ENCODE data around the gene A1CF. TPM values are rescaled to one million over a fixed set of nuclear protein-coding genes. Genes with fewer than 3 reads are reported as not detected.
A peak's percentile ranks its signal among the peaks of the same experiment; 100 is the strongest.
"Not testable (repeated sequence)": the region's sequence is repeated elsewhere in the genome, so short reads cannot be mapped to it uniquely, and the experiment has no call there.

The A1CF gene
- total RNA-seq (2014; rRNA removed; shearing (Covaris generic)): not detected in 2 replicates

DNA sequence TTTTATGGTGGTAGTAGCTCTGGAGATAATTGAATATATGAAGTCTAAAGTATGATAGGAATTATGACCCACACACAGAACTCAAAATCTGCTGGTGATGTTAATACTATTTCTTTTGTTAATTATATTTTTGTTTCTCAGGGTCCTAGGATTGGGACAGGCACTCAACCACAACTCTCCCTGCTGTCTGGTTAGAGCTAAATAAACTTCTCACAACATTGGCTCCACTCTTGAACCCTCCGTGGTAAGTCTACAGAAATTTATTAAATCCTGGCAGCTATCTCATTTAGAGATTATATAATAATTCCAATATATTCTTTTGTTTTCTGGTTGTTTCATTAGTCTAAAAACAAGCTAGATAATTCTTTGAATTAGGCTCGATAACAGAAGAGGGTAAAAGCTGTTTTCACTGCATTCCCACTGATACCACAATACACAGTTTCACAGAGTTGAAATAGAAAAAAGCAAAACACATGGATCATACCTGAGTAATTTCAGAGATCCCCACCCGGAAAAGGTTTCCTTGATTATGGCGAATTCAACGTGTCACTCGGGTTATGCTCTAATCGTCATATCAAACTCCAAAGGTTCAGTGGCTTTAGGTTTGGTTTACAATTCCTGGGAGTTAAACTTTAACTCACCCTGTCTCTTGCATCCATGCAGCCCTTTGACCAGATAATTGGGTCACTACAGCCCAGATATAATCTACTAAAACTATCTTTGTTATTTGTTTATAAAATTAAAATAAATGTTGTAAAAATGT is at the start of gene A1CF:
Gene A1CF, minus strand, starts transcription at position 531 of the 763 bp plus-strand sequence. CDS start 25,687 bp downstream, outside the sequence.
- no peak for DNase-seq (ENCODE audit: low spot score)

DNA sequence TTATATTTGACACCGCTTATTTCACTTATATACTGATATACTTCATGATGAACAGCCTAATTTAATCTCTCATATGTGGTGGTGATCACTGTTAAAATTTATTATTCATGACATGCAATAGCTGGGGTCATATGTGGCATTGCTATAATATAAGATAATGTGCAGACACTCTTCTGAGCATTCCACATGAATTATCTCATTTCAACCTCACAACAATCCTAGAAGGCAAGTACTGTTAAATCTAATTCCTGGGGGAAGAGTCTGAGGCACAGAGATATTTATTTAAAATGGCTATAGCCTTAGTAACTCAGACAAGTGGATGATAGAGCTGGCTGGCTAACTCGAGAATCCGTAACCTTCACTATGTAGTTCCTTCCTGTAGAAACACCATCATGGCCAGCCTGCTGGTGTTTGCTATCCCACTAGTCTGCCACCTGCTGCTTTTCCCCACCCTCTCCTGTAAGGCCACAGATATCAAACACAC is 46.6 kb upstream of the A1CF start:
- DNase-seq (ENCODE audit: low spot score): no peak

- DNase-seq (ENCODE audit: low spot score): peak; percentile 40
Observed at GRCh38 chr10:50929670-50930069, 44.2 kb upstream of the A1CF start.

DNA sequence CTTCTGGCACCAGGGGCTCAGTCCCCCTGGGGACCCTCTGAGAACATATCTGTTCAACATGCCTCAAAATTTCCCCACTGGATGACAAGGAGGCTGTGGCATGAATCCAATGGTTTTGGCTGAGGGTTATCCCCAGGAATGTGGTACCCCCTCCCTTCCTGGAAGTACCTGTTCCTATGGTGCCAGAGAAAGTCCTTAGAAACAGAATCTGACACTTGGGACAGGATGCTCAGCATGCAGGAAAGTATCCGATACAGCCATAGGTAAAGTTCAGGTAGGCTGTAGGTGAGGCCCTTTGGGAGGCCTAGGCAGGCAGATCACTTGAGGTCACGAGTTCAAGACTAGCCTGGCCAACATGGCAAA is 42.7 kb upstream of the A1CF start:
- no peak for DNase-seq (ENCODE audit: low spot score)

GRCh38 chr10:50927522-50928189 is 42.2 kb upstream of the A1CF start:
- DNase-seq (ENCODE audit: low spot score): no peak

DNA sequence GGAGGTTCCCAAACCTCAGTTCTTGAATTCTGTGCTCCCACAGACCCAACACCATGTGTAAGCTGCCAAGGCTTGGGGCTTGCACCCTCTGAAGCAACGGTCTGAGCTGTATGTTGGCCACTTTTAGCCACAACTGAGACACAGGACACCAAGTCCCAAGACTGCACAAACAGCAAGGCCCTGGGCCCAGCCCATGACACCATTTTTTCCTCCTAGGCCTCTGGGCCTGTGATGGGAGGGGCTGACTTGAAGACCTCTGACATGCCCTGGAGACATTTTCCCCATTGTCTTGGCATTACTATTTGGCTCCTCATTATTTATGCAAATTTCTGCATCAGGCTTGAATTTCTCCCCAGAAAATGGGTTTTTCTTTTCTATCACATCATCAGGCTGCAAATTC is 38.0 kb upstream of the A1CF start:
- DNase-seq (ENCODE audit: low spot score): not testable (repeated sequence)

DNA sequence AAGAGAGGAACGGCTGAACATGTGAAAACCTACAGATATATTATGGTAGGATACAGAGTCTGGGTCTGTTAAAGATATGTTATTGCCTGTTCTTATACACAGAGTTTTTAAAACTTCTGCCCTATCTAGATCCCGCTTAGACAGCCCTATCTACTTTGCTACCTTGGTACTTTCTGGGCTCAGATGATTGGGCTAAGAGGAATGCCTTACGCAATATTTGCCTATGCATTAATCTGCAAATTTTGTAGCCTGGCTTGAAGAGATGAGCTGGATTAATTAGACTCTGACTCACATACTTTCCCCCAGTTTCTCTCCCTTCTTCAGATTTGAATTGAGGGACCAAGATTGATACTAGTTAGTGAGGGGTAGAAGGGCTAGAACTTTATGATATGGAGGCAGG is 33.6 kb upstream of the A1CF start:
- no peak for DNase-seq (ENCODE audit: low spot score)

GRCh38 chr10:50918529-50918928 is 33.1 kb upstream of the A1CF start:
- DNase-seq (ENCODE audit: low spot score): no peak

DNA sequence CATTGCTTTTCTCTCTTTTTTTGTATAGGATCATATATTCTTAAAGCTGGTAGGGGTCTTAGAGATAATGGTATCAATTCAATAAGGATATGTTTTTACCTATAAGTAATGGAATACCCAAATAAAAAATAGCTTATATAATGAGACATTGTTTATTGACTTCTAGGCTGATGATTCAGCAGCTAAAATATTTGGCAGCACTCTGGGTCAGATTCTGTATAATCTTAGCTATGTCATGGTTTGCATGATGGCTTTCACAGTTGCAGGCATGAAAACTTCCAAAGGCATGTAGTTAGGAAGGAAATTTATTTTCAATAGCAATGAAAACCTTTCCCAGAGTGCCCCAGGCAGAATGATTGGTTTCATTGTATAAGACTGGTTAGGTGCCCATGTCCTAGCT is 32.1 kb upstream of the A1CF start:
- DNase-seq (ENCODE audit: low spot score): peak; percentile 5

DNA sequence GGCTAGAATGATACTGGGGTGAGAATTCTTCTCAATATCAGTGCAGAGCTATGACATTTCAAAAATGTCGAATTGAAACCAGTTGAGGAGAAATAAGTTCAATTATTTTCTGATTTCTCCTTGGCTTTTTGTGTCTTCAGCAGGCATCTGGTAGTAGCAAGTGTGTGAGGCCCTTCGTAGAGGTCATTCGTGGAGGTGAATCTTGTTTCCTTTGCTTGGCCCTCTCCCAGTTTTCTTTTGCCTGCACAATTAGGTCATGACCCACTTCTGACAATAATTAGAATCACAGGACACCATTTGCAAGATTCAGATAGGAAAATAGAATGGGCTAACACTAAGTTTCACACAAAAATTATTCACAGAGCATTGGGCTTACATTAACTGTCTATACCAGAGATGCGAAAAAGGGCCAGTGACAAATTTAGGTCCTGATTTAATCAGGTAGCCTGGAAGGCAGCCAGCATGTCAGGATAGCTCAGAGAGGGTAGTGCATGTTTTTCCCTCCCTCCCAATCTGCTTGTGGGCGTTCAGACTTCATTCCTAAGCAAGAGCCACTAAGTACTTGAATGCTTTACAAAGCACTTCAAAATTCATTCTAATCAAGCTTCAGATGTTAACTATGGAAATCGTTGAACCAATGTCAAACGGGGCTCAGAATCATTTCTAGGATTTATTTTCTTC is 24.0 kb upstream of the A1CF start:
- no peak for DNase-seq (ENCODE audit: low spot score)

DNA sequence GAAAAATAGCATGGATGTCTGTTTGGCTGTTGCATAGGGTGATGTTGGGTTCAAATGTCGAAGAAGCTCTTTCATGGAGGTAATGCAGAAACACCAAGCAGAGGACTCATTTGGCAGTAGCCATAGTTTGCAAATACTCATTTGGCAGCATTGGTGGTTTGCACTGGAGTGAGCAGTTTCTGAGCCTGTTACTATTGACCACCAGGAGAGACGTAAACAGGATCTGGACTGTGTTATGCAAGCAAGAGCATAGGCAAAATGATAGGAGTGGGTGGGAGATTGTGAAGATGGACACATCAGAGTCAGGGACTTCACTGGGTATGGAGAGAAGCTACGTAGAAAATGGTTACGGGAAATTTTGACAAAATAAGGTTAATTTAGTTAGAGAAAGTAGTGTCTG is 22.9 kb upstream of the A1CF start:
- no peak for DNase-seq (ENCODE audit: low spot score)

DNA sequence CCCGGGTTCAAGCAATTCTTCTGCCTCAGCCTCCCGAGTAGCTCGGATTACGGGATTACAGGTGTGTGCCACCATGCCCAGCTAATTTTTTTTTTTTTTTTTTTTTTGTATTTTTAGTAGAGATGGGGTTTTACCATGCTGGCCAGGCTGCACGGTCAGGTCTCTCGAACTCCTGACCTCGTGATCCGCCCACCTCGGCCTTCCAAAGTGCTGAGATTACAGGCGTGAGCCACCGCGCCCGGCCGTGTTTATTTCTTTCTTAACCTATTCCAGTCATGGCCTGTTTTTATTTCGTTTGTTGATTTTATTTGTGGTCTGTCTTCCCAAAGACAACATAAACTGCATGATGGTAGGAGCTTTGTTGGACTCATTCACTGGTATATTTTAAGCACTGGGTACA is 20.4 kb upstream of the A1CF start:
- DNase-seq (ENCODE audit: low spot score): not testable (repeated sequence)

DNA sequence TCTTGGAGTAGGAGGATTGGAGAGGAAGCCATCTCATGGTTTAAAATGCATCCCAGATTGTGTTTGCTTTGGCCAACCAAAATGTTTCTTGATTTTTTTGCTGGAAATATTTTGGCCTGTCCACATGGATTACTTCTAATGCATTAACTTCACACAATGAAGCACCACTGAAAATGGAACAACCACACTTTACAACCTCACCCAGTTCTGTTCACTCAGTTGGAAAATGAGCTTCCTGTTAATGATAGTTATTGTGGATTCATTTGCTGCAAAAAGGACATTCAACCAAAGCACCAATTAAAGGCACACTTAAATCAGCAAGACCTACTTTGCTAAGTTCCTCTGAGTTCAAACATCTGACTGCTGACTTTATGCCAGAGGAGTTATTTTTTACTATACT is 11.3 kb upstream of the A1CF start:
- no peak for DNase-seq (ENCODE audit: low spot score)

DNA sequence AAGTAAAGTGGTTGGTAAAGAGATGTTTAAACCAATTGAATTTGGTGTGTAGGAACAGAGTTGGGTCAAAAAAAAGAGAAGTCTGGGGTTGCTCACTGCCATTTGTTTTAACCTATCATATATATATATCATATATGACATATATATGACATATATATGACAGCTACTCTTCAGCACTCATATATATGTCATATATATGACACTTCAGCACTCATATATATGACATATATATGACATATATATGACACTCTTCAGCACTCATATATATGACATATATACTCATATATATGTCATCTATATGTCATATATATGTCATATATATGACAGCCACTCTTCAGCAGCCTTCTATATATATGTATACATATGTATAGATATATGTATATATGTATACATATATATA is 8.9 kb upstream of the A1CF start:
- no peak for DNase-seq (ENCODE audit: low spot score)

DNA sequence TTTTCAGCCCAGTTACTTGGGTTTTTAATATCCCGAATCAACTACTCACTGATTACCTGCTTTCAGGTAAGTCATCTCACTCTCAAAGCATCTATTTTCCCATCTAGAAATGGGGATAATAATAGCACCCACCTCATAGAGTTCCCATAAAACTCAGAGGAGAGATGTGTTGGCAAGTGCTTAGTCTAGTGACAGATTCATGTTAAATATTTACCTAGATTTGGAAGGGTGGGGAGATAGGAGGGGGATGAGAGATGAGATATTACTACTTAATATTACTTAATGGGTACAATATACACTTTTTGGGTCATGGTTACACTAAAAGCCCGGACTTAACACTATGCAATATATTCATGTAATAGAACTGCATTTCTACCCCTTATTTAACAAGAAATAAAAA is 7.0 kb upstream of the A1CF start:
- DNase-seq (ENCODE audit: low spot score): no peak

DNA sequence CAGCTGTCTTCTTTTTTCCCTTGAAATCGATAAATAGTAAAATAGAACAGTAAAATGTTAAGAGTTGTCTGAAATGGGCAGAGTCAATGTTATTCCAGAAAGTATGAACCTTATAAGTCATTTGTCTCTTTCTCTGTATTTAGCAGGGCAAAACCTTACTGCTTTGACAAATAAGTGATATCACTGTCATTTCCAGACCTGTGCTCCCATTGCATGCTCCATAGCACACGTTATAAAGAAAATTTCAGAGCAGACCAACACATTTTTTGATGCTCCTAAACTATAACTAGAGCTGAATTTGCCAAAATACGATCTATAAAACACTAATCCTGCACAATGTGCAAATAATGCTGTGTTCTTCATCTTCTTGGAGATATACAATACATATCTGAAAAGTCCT is 1.1 kb downstream of the A1CF start:
- DNase-seq (ENCODE audit: low spot score): no peak

- DNase-seq (ENCODE audit: low spot score): no peak
Observed at GRCh38 chr10:50883629-50884028, 1.8 kb downstream of the A1CF start.

GRCh38 chr10:50882540-50882983 is 2.9 kb downstream of the A1CF start:
- no peak for DNase-seq (ENCODE audit: low spot score)

DNA sequence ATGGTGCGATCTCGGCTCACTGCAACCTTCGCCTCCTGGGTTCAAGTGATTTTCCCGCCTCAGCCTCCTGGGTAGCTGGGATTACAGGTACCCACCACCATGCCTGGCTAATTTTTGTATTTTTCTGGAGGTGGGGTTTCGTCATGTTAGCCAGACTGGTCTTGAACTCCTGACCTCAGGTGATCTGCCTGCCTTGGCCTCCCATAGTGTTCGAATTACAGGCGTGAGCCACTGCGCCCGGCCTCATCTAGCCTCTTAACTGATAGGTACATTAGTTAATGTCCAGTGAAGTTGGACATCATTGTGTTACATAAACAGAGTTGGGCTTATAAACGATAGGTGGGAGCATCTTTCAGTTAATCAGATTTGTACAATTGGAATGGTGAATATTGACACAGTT is 4.4 kb downstream of the A1CF start:
- DNase-seq (ENCODE audit: low spot score): not testable (repeated sequence)

DNA sequence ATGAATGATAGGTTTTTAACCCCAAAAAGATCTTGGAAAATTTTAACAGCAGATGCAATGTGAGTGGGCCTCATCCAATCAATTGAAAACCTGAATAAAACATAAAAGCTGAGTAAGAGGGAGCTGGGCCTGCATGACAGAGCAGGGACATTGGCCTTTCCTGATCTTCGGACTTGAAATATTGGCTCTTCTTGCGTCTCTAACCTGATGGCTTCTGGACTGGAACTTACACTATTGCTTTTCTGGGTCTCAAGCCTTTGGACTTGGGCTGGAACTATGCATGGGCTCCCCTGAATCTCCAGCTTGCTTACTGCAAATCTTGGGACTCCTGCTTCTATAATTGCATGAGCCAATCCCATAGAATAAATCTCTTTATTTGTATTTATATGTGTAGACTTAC is 9.0 kb downstream of the A1CF start:
- no peak for DNase-seq (ENCODE audit: low spot score)

DNA sequence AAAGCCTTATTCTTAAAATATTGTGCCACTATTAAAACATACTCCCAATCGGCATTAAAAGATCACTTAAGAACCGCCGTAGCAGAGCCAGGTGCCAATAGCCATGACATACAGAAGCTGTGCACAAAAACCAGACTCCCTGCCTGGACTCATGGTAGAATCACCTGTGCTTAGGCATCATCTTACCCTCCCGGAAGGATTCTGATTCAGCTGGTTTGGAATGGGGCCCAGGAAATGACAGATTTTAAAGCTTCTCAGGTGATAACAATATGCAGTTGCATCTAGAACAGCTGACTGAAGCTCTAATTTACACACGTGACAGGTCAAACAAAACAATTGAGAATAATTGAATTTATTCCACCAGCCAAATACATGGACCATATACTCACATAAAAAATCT is 10.7 kb downstream of the A1CF start:
- DNase-seq (ENCODE audit: low spot score): no peak

DNA sequence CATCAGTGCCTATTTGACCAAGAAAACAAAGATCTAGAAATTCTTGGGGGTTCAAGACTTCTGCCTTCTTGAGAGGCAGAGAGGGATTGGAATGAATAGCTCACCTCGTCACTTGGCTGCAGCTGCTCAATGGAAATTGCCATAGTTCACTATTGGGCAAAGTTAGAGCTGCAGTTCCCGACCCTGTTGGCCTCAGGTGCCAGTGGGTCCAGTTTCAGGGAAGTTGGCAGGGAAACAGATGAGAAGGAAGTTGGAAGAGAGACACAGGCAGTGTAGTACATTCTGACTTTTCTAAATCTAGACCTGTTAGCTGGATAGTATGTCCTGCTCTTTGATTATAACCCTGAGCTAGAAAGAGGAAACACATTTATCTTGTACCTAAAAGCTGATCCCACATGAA is 19.1 kb downstream of the A1CF start:
- no peak for DNase-seq (ENCODE audit: low spot score)

DNA sequence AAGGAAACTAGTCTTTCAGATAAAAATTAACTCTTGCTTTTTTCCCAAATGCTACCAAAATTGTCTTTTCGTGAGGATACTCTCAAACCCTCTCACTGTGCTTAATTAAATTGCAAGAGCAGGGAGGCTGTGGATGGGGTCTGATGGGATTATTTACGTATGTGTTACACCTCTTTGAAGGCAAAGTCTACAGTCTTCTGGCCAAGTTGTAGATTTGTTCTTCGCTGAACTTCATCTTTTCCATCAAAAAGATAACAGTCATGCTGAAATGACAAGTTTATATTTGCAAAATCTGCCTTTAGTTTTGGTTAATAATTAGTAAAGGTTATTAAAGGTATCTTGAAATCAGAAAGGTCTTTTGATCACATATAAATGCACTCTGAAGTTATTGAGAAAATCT is 22.7 kb downstream of the A1CF start:
- DNase-seq (ENCODE audit: low spot score): no peak

Data from A172 (cell line).